Cardiac muscle cell (in vitro differentiated cells and primary cell): Measurements from ENCODE around the gene SLIT3. TPM values are rescaled to one million over a fixed set of nuclear protein-coding genes. Genes with fewer than 3 reads are reported as not detected.
A peak's percentile ranks its signal among the peaks of the same experiment; 100 is the strongest.

ENCODE experiments used
- DNase-seq, 2 donors: peaks; one replicate each; pipeline versions ENCODE4 v3.0.0 to v3.0.0-alpha.2; 2010 to 2017; ENCODE audit warnings: low read depth in 1 of 2, low spot score in 1 of 2
- H3K27ac ChIP-seq: fragments of 200-600 bp; sonication (generic); 2 replicates; pipeline ENCODE4 v1.5.1; 2016
- H3K27me3 ChIP-seq: fragments of 200-600 bp; sonication (generic); 2 replicates; pipeline ENCODE4 v1.6.0; 2016; ENCODE audit warnings: control low read depth
- H3K36me3 ChIP-seq: fragments of 200-600 bp; sonication (generic); 2 replicates; pipeline ENCODE4 v1.5.1; 2016; ENCODE audit warnings: control low read depth
- H3K4me1 ChIP-seq: fragments of 200-600 bp; sonication (generic); 2 replicates; pipeline ENCODE4 v1.8.1; 2017; ENCODE audit warnings: low read depth, mild to moderate bottlenecking, mixed run types
- H3K4me3 ChIP-seq: fragments of 200-600 bp; sonication (generic); 2 replicates; pipeline ENCODE4 v1.5.1; 2016; ENCODE audit warnings: mild to moderate bottlenecking
- H3K9me3 ChIP-seq: fragments of 200-600 bp; sonication (generic); 2 replicates; pipeline ENCODE4 v1.5.1; 2017; ENCODE audit warnings: low read depth, mild to moderate bottlenecking, control low read depth
- CTCF ChIP-seq: IDR thresholded peaks from 2 replicates; pipeline ENCODE4 v1.5.1; 2012; ENCODE audit warnings: low read depth, mild to moderate bottlenecking, low read length
- polyA plus RNA-seq: library from polyadenylated mRNA; unstranded; fragments of >200 nt; fragmentation: Nextera tagmentation; extraction: Ambion mirVana; gene quantifications from 2 replicates; pipeline ENCODE4 v1.2.1, GENCODE V29; 2016
- total RNA-seq: library from RNA; depleted of rRNA; stranded (reverse); fragments of >200 nt; gene quantifications from 2 replicates; pipeline ENCODE4 v1.2.3, GENCODE V29; 2016

SLIT3 gene
- total and polyA plus RNA-seq, 2 experiments from 2014 or later, result 50.7 to 111 TPM

GRCh38 chr5:169287529-169287928 is 13.4 kb downstream of the SLIT3 start:
- H3K27ac ChIP-seq, result no peak overlapping the region
- H3K9me3 ChIP-seq, result no peaks in the 10 kb centered on the region
- peaks cover 2% of the 10 kb centered on the region for H3K36me3 ChIP-seq
- H3K4me3 ChIP-seq, result no peak overlapping the region
- TF ChIP-seq CTCF, result no peak
- H3K27me3 ChIP-seq, result no peaks in the 10 kb centered on the region
- H3K4me1 ChIP-seq, result peaks cover 7% of the 10 kb centered on the region
- DNase-seq, result peak in 1 of 2 donors; percentile 24

- Histone ChIP-seq H3K27me3 (no peaks in the 10 kb centered on the region), H3K27ac (peak overlapping the region; percentile 57), H3K4me1 (peaks cover 7% of the 10 kb centered on the region), H3K36me3 (peaks cover 2% of the 10 kb centered on the region), H3K4me3 (no peak overlapping the region), H3K9me3 (no peaks in the 10 kb centered on the region)
- DNase-seq, result peak in 1 of 2 donors; percentile 91
- TF ChIP-seq CTCF, result no peak
Observed at GRCh38 chr5:169286572-169287300, 14.2 kb downstream of the SLIT3 start.

GRCh38 chr5:169283887-169284286 is 17.1 kb downstream of the SLIT3 start:
- Histone ChIP-seq H3K4me1 (peaks cover 7% of the 10 kb centered on the region), H3K9me3 (no peaks in the 10 kb centered on the region), H3K4me3 (no peak overlapping the region), H3K27me3 (no peaks in the 10 kb centered on the region), H3K36me3 (peaks cover 2% of the 10 kb centered on the region), H3K27ac (no peak overlapping the region)
- DNase-seq, result no peak
- TF ChIP-seq CTCF, result no peak

GRCh38 chr5:169281625-169282024 is 19.3 kb downstream of the SLIT3 start:
- H3K4me3 ChIP-seq, result no peak overlapping the region
- H3K4me1 ChIP-seq, result peaks cover 1% of the 10 kb centered on the region
- peak in 1 of 2 donors; percentile 23 for DNase-seq
- no peaks in the 10 kb centered on the region for H3K27me3 ChIP-seq
- peaks cover 2% of the 10 kb centered on the region for H3K36me3 ChIP-seq
- TF ChIP-seq CTCF, result no peak
- H3K27ac ChIP-seq, result no peak overlapping the region
- no peaks in the 10 kb centered on the region for H3K9me3 ChIP-seq

- DNase-seq, result no peak
- no peaks in the 10 kb centered on the region for H3K4me1 ChIP-seq
- H3K9me3 ChIP-seq, result no peaks in the 10 kb centered on the region
- peaks cover 2% of the 10 kb centered on the region for H3K36me3 ChIP-seq
- H3K4me3 ChIP-seq, result no peak overlapping the region
- no peak overlapping the region for H3K27ac ChIP-seq
- no peaks in the 10 kb centered on the region for H3K27me3 ChIP-seq
- TF ChIP-seq CTCF, result no peak
Observed at GRCh38 chr5:169280696-169281095, 20.2 kb downstream of the SLIT3 start.
